Fibroblast of lung (primary cell): ENCODE measurements around the gene TPO. TPM values are rescaled to one million over a fixed set of nuclear protein-coding genes. Genes with fewer than 3 reads are reported as not detected.
"Not testable (repeated sequence)": the region's sequence is repeated elsewhere in the genome, so short reads cannot be mapped to it uniquely, and the experiment has no call there.

Experiments used
- DNase-seq, 2 donors: peaks; one replicate each; pipeline versions ENCODE4 v3.0.0 to v3.0.0-alpha.2; 2010; ENCODE audit warnings: low read depth in 2 of 2
- H2AFZ ChIP-seq: 2 replicates; pipeline ENCODE4 v1.5.1; 2012; ENCODE audit warnings: low read length, control low read depth, inconsistent platforms
- H3K27ac ChIP-seq: 2 replicates; pipeline ENCODE4 v1.5.1; 2011; ENCODE audit warnings: low read length, control low read depth; ENCODE audit not compliant: insufficient read depth
- H3K27me3 ChIP-seq: 2 replicates; pipeline ENCODE4 v1.5.1; 2011; ENCODE audit warnings: mild to moderate bottlenecking, low read length; ENCODE audit not compliant: control insufficient read depth, insufficient read depth
- H3K36me3 ChIP-seq: 2 replicates; pipeline ENCODE4 v1.5.1; 2011; ENCODE audit warnings: low read length; ENCODE audit not compliant: control insufficient read depth, insufficient read depth
- H3K4me1 ChIP-seq: 2 replicates; pipeline ENCODE4 v1.5.1; 2011; ENCODE audit warnings: low read length; ENCODE audit not compliant: control insufficient read depth, insufficient read depth; ENCODE audit errors: extremely low read depth
- H3K4me2 ChIP-seq: 2 replicates; pipeline ENCODE4 v1.5.1; 2011; ENCODE audit warnings: low read length, control low read depth; ENCODE audit not compliant: insufficient read depth; ENCODE audit errors: extremely low read depth
- H3K4me3 ChIP-seq, 4 experiments: fragments of 200-600 bp in 1 of 4; sonication (generic) in 1 of 4; replicated peaks in 1 of 4; 2 replicates each; pipeline ENCODE4 v1.5.1; 2011 to 2016; ENCODE audit warnings: low read length in 4 of 4, low read depth in 3 of 4, mild to moderate bottlenecking in 3 of 4, control low read depth in 2 of 4, inconsistent platforms in 1 of 4, mixed read lengths in 1 of 4; ENCODE audit not compliant: insufficient read depth in 1 of 4; ENCODE audit errors: control extremely low read depth in 1 of 4
- H3K79me2 ChIP-seq: 2 replicates; pipeline ENCODE4 v1.5.1; 2012; ENCODE audit warnings: mild to moderate bottlenecking, low read length, inconsistent platforms; ENCODE audit not compliant: control insufficient read depth, insufficient read depth
- H3K9ac ChIP-seq: 2 replicates; pipeline ENCODE4 v1.5.1; 2011; ENCODE audit warnings: mild to moderate bottlenecking, low read length, control low read depth; ENCODE audit not compliant: insufficient read depth
- H3K9me3 ChIP-seq: 2 replicates; pipeline ENCODE4 v1.5.1; 2012; ENCODE audit warnings: low read depth, low read length; ENCODE audit not compliant: control insufficient read depth, insufficient read depth
- H4K20me1 ChIP-seq: 2 replicates; pipeline ENCODE4 v1.5.1; 2011; ENCODE audit warnings: low read length; ENCODE audit not compliant: control insufficient read depth, insufficient read depth; ENCODE audit errors: extremely low read depth
- CTCF ChIP-seq, 2 donors: IDR thresholded peaks in 1 of 2; conservative IDR thresholded peaks in 1 of 2; 1 replicate in 1 of 2; 2 replicates in 1 of 2; pipeline ENCODE4 v1.5.1; 2011 to 2012; ENCODE audit warnings: low read length in 2 of 2, control low read depth in 1 of 2, inconsistent platforms in 1 of 2, low read depth in 1 of 2, mild to moderate bottlenecking in 1 of 2
- EZH2 ChIP-seq: IDR thresholded peaks from 2 replicates; pipeline ENCODE4 v1.5.1; 2012; ENCODE audit warnings: low read length, control low read depth, mild to moderate bottlenecking; ENCODE audit errors: missing control alignments
- polyA plus RNA-seq, 2 donors: library from polyadenylated mRNA; depleted of rRNA in 1 of 2; stranded (reverse) in 1 of 2; unstranded in 1 of 2; fragments of >200 nt; gene quantifications; 2 replicates each; pipeline ENCODE4 v1.2.1, GENCODE V29; 2011 to 2012; ENCODE audit warnings: missing spikeins in 1 of 2
- total RNA-seq: library from RNA; depleted of rRNA; stranded (reverse); fragments of >200 nt; gene quantifications from 2 replicates; pipeline ENCODE4 v1.2.1, GENCODE V29; 2014

TPO gene
- total and polyA plus RNA-seq, 2 donors (not counting 1 experiment from before 2014, with no cell fraction given), result not detected

GRCh38 chr2:1491751-1492150 is 78.5 kb downstream of the TPO start:
- Histone ChIP-seq H3K9me3 (no peaks in the 10 kb centered on the region), H3K4me2 (no peak overlapping the region), H3K4me1 (no peaks in the 10 kb centered on the region), H4K20me1 (no peaks in the 10 kb centered on the region), H3K27ac (no peak overlapping the region), H3K9ac (no peak overlapping the region), H3K79me2 (no peaks in the 10 kb centered on the region), H3K4me3 (no peak overlapping the region), H3K27me3 (no peaks in the 10 kb centered on the region), H3K36me3 (no peaks in the 10 kb centered on the region), H2AFZ (no peak overlapping the region)
- no peak for DNase-seq
- TF ChIP-seq EZH2 (no peak), CTCF (conservative IDR thresholded peaks at IDR 0.05 in 1 of 2, IDR thresholded peaks at IDR 0.05 in 1 of 2; ENCODE audit: low read depth in 1 of 2, low read length in 2 of 2) (no peak)

- not testable (repeated sequence) for H3K27ac ChIP-seq, H3K9me3 ChIP-seq, H3K4me2 ChIP-seq, H3K36me3 ChIP-seq, H4K20me1 ChIP-seq, H3K27me3 ChIP-seq, DNase-seq, H3K79me2 ChIP-seq, H3K4me3 ChIP-seq, H3K4me1 ChIP-seq, H2AFZ ChIP-seq, H3K9ac ChIP-seq
These were observed 79.0 kb downstream of the TPO start for GRCh38 chr2:1492231-1492630.

GRCh38 chr2:1492711-1493430 is 79.6 kb downstream of the TPO start:
- TF ChIP-seq EZH2 (no peak), CTCF (conservative IDR thresholded peaks at IDR 0.05 in 1 of 2, IDR thresholded peaks at IDR 0.05 in 1 of 2; ENCODE audit: low read depth in 1 of 2, low read length in 2 of 2) (no peak)
- H3K27me3 ChIP-seq, result no peaks in the 10 kb centered on the region
- H3K27ac ChIP-seq, result no peak overlapping the region
- no peaks in the 10 kb centered on the region for H3K9me3 ChIP-seq
- H4K20me1 ChIP-seq, result no peaks in the 10 kb centered on the region
- no peak overlapping the region for H3K4me2 ChIP-seq
- no peak for DNase-seq
- no peak overlapping the region for H2AFZ ChIP-seq
- no peaks in the 10 kb centered on the region for H3K79me2 ChIP-seq
- H3K4me3 ChIP-seq, result no peak overlapping the region
- no peak overlapping the region for H3K9ac ChIP-seq
- H3K36me3 ChIP-seq, result no peaks in the 10 kb centered on the region
- H3K4me1 ChIP-seq, result no peaks in the 10 kb centered on the region
